ENCODE data around the gene MYRIP.
"Not testable (repeated sequence)": the region's sequence is repeated elsewhere in the genome, so short reads cannot be mapped to it uniquely, and the experiment has no call there.

The MYRIP gene

GRCh38 chr3:39788128-39788883, 21.1 kb upstream of the MYRIP start:
- Mint-ChIP-seq H3K27me3 (ENCODE audit: low read depth) (no peaks in the 10 kb centered on the region), H3K36me3 (ENCODE audit: low read depth) (no peaks in the 10 kb centered on the region), H3K4me1 (ENCODE audit: low read depth) (no peaks in the 10 kb centered on the region), H3K4me3 (no peak overlapping the region), H3K9me3 (no peaks in the 10 kb centered on the region), H3K27ac (no peak overlapping the region)

GRCh38 chr3:39791603-39792002, 17.8 kb upstream of the MYRIP start:
- Mint-ChIP-seq H3K9me3 (no peaks in the 10 kb centered on the region), H3K27me3 (ENCODE audit: low read depth) (no peaks in the 10 kb centered on the region), H3K27ac (no peak overlapping the region), H3K4me1 (ENCODE audit: low read depth) (no peaks in the 10 kb centered on the region), H3K36me3 (ENCODE audit: low read depth) (no peaks in the 10 kb centered on the region), H3K4me3 (no peak overlapping the region)

- Mint-ChIP-seq H3K36me3 (ENCODE audit: low read depth) (no peaks in the 10 kb centered on the region), H3K27ac (no peak overlapping the region), H3K9me3 (no peaks in the 10 kb centered on the region), H3K4me3 (no peak overlapping the region), H3K27me3 (ENCODE audit: low read depth) (no peaks in the 10 kb centered on the region), H3K4me1 (ENCODE audit: low read depth) (no peaks in the 10 kb centered on the region)
These were observed 14.5 kb upstream of the MYRIP start for GRCh38 chr3:39794880-39795279.

- no peaks in the 10 kb centered on the region for H3K36me3 Mint-ChIP-seq (ENCODE audit: low read depth)
- H3K9me3 Mint-ChIP-seq: peaks cover 15% of the 10 kb centered on the region
- no peak overlapping the region for H3K27ac Mint-ChIP-seq
- no peaks in the 10 kb centered on the region for H3K4me1 Mint-ChIP-seq (ENCODE audit: low read depth)
- H3K27me3 Mint-ChIP-seq (ENCODE audit: low read depth): peaks cover 3% of the 10 kb centered on the region
- H3K4me3 Mint-ChIP-seq: no peak overlapping the region
These were observed 8.2 kb upstream of the MYRIP start for GRCh38 chr3:39801216-39801615.

- not testable (repeated sequence) for H3K4me3 Mint-ChIP-seq; H3K4me1 Mint-ChIP-seq (ENCODE audit: low read depth); H3K27ac Mint-ChIP-seq; H3K36me3 Mint-ChIP-seq (ENCODE audit: low read depth)
- Mint-ChIP-seq H3K9me3 (peaks cover 15% of the 10 kb centered on the region), H3K27me3 (ENCODE audit: low read depth) (peaks cover 16% of the 10 kb centered on the region)
These were observed 6.9 kb upstream of the MYRIP start for GRCh38 chr3:39802486-39802885.

- Mint-ChIP-seq H3K27me3 (ENCODE audit: low read depth) (peaks cover 31% of the 10 kb centered on the region), H3K27ac (no peak overlapping the region), H3K4me1 (ENCODE audit: low read depth) (peaks cover 4% of the 10 kb centered on the region), H3K9me3 (peaks cover 15% of the 10 kb centered on the region), H3K4me3 (no peak overlapping the region), H3K36me3 (ENCODE audit: low read depth) (no peaks in the 10 kb centered on the region)
These were observed 5.5 kb upstream of the MYRIP start for GRCh38 chr3:39803956-39804355.

GRCh38 chr3:39804951-39805350, 4.5 kb upstream of the MYRIP start:
- H3K27ac Mint-ChIP-seq: no peak overlapping the region
- H3K27me3 Mint-ChIP-seq (ENCODE audit: low read depth): peaks cover 36% of the 10 kb centered on the region
- no peaks in the 10 kb centered on the region for H3K36me3 Mint-ChIP-seq (ENCODE audit: low read depth)
- H3K4me1 Mint-ChIP-seq (ENCODE audit: low read depth): peaks cover 5% of the 10 kb centered on the region
- no peak overlapping the region for H3K4me3 Mint-ChIP-seq
- peaks cover 15% of the 10 kb centered on the region for H3K9me3 Mint-ChIP-seq

GRCh38 chr3:39805650-39806049, 3.8 kb upstream of the MYRIP start:
- Mint-ChIP-seq H3K27me3 (ENCODE audit: low read depth) (peaks cover 43% of the 10 kb centered on the region), H3K27ac (no peak overlapping the region), H3K4me1 (ENCODE audit: low read depth) (peaks cover 9% of the 10 kb centered on the region), H3K36me3 (ENCODE audit: low read depth) (no peaks in the 10 kb centered on the region), H3K9me3 (peaks cover 15% of the 10 kb centered on the region), H3K4me3 (no peak overlapping the region)

GRCh38 chr3:39806820-39807219, 2.6 kb upstream of the MYRIP start:
- H3K27me3 Mint-ChIP-seq (ENCODE audit: low read depth): peaks cover 54% of the 10 kb centered on the region
- H3K9me3 Mint-ChIP-seq: peaks cover 15% of the 10 kb centered on the region
- no peak overlapping the region for H3K4me3 Mint-ChIP-seq
- no peak overlapping the region for H3K27ac Mint-ChIP-seq
- H3K4me1 Mint-ChIP-seq (ENCODE audit: low read depth): peaks cover 9% of the 10 kb centered on the region
- H3K36me3 Mint-ChIP-seq (ENCODE audit: low read depth): no peaks in the 10 kb centered on the region

GRCh38 chr3:39808467-39809180, 785 bp upstream of the MYRIP start:
- Mint-ChIP-seq H3K36me3 (ENCODE audit: low read depth) (no peaks in the 10 kb centered on the region), H3K9me3 (peaks cover 5% of the 10 kb centered on the region), H3K27me3 (ENCODE audit: low read depth) (peaks cover 61% of the 10 kb centered on the region), H3K27ac (peak overlapping the region; percentile 49), H3K4me1 (ENCODE audit: low read depth) (peaks cover 9% of the 10 kb centered on the region), H3K4me3 (peak overlapping the region; percentile 64)

- Mint-ChIP-seq H3K27ac (no peak overlapping the region), H3K9me3 (no peaks in the 10 kb centered on the region), H3K36me3 (ENCODE audit: low read depth) (no peaks in the 10 kb centered on the region), H3K4me3 (peak overlapping the region; percentile 47), H3K27me3 (ENCODE audit: low read depth) (peaks cover 68% of the 10 kb centered on the region), H3K4me1 (ENCODE audit: low read depth) (peaks cover 9% of the 10 kb centered on the region)
These were observed 686 bp downstream of the MYRIP start for GRCh38 chr3:39809995-39810595.

GRCh38 chr3:39810647-39811161, 1.3 kb downstream of the MYRIP start:
- H3K27me3 Mint-ChIP-seq (ENCODE audit: low read depth): peaks cover 68% of the 10 kb centered on the region
- no peaks in the 10 kb centered on the region for H3K36me3 Mint-ChIP-seq (ENCODE audit: low read depth)
- H3K27ac Mint-ChIP-seq: no peak overlapping the region
- H3K9me3 Mint-ChIP-seq: no peaks in the 10 kb centered on the region
- peaks cover 9% of the 10 kb centered on the region for H3K4me1 Mint-ChIP-seq (ENCODE audit: low read depth)
- H3K4me3 Mint-ChIP-seq: no peak overlapping the region

- Mint-ChIP-seq H3K27me3 (ENCODE audit: low read depth) (peaks cover 61% of the 10 kb centered on the region), H3K27ac (no peak overlapping the region), H3K4me1 (ENCODE audit: low read depth) (peaks cover 9% of the 10 kb centered on the region), H3K4me3 (no peak overlapping the region), H3K9me3 (no peaks in the 10 kb centered on the region), H3K36me3 (ENCODE audit: low read depth) (no peaks in the 10 kb centered on the region)
These were observed 2.2 kb downstream of the MYRIP start for GRCh38 chr3:39811561-39811960.

- Mint-ChIP-seq H3K4me3 (no peak overlapping the region), H3K4me1 (ENCODE audit: low read depth) (peaks cover 9% of the 10 kb centered on the region), H3K27ac (no peak overlapping the region), H3K9me3 (no peaks in the 10 kb centered on the region), H3K36me3 (ENCODE audit: low read depth) (no peaks in the 10 kb centered on the region), H3K27me3 (ENCODE audit: low read depth) (peaks cover 51% of the 10 kb centered on the region)
These were observed 3.1 kb downstream of the MYRIP start for GRCh38 chr3:39812537-39812936.

- H3K4me1 Mint-ChIP-seq (ENCODE audit: low read depth): peaks cover 5% of the 10 kb centered on the region
- H3K36me3 Mint-ChIP-seq (ENCODE audit: low read depth): no peaks in the 10 kb centered on the region
- H3K4me3 Mint-ChIP-seq: no peak overlapping the region
- peaks cover 36% of the 10 kb centered on the region for H3K27me3 Mint-ChIP-seq (ENCODE audit: low read depth)
- H3K9me3 Mint-ChIP-seq: no peaks in the 10 kb centered on the region
- H3K27ac Mint-ChIP-seq: no peak overlapping the region
These were observed 4.6 kb downstream of the MYRIP start for GRCh38 chr3:39814007-39814406.
